ENCODE data around the gene C5orf46. TPM values are rescaled to one million over a fixed set of nuclear protein-coding genes. Genes with fewer than 3 reads are reported as not detected.

Gene C5orf46
- total RNA-seq, 1 donor = 0.43 TPM

GRCh38 chr5:147913786-147914185, 7.4 kb upstream of the C5orf46 start:
- DNase-seq (ENCODE audit: low read depth) = no peak
- H3K4me3 ChIP-seq (ENCODE audit: low read depth, low read length) = no peak overlapping the region
- TF ChIP-seq CTCF (IDR thresholded peaks at IDR 0.05; ENCODE audit: insufficient read depth, low read depth, low read length) = no peak

GRCh38 chr5:147912011-147912410, 5.7 kb upstream of the C5orf46 start:
- no peak overlapping the region for H3K4me3 ChIP-seq (ENCODE audit: low read depth, low read length)
- no peak for TF ChIP-seq CTCF (IDR thresholded peaks at IDR 0.05; ENCODE audit: insufficient read depth, low read depth, low read length)
- no peak for DNase-seq (ENCODE audit: low read depth)

- no peak for TF ChIP-seq CTCF (IDR thresholded peaks at IDR 0.05; ENCODE audit: insufficient read depth, low read depth, low read length)
- no peak overlapping the region for H3K4me3 ChIP-seq (ENCODE audit: low read depth, low read length)
- no peak for DNase-seq (ENCODE audit: low read depth)
Observed at GRCh38 chr5:147911427-147911826, 5.1 kb upstream of the C5orf46 start.

- no peak overlapping the region for H3K4me3 ChIP-seq (ENCODE audit: low read depth, low read length)
- TF ChIP-seq CTCF (IDR thresholded peaks at IDR 0.05; ENCODE audit: insufficient read depth, low read depth, low read length) = no peak
- DNase-seq (ENCODE audit: low read depth) = no peak
Observed at GRCh38 chr5:147904110-147904509, 2.2 kb downstream of the C5orf46 start.

- TF ChIP-seq CTCF (IDR thresholded peaks at IDR 0.05; ENCODE audit: insufficient read depth, low read depth, low read length) = no peak
- no peak overlapping the region for H3K4me3 ChIP-seq (ENCODE audit: low read depth, low read length)
- DNase-seq (ENCODE audit: low read depth) = no peak
Observed at GRCh38 chr5:147902609-147903115, 3.7 kb downstream of the C5orf46 start.

GRCh38 chr5:147901599-147902039, 4.7 kb downstream of the C5orf46 start:
- no peak overlapping the region for H3K4me3 ChIP-seq (ENCODE audit: low read depth, low read length)
- DNase-seq (ENCODE audit: low read depth) = peak; percentile 18
- no peak for TF ChIP-seq CTCF (IDR thresholded peaks at IDR 0.05; ENCODE audit: insufficient read depth, low read depth, low read length)

GRCh38 chr5:147898875-147899401, 7.4 kb downstream of the C5orf46 start:
- H3K4me3 ChIP-seq (ENCODE audit: low read depth, low read length) = no peak overlapping the region
- TF ChIP-seq CTCF (IDR thresholded peaks at IDR 0.05; ENCODE audit: insufficient read depth, low read depth, low read length) = no peak
- DNase-seq (ENCODE audit: low read depth) = no peak

All from fibroblast of villous mesenchyme (primary cell).